Breast epithelium (tissue), 3 donors: ENCODE results near the gene TBC1D13.

Experiments
- POLR2A ChIP-seq: fragments of 450-650 bp; IDR thresholded peaks from one replicate; pipeline ENCODE4 v1.6.1; 2016; ENCODE audit warnings: antibody characterized with exemption, mild to moderate bottlenecking, moderate library complexity
- POLR2AphosphoS5 ChIP-seq, 3 donors: sonication (generic); formaldehyde crosslinking; IDR thresholded peaks; one replicate each; pipeline ENCODE4 v1.6.1; 2017; ENCODE audit warnings: antibody characterized with exemption in 3 of 3
- TF ChIP-seq, protein P1 (sequence below), 3 donors: fragments of 450-650 bp; IDR thresholded peaks; one replicate each; pipeline ENCODE4 v1.5.1; 2016 to 2017; ENCODE audit warnings: antibody characterized with exemption in 3 of 3, mild to moderate bottlenecking in 3 of 3, moderate library complexity in 3 of 3

DNA sequence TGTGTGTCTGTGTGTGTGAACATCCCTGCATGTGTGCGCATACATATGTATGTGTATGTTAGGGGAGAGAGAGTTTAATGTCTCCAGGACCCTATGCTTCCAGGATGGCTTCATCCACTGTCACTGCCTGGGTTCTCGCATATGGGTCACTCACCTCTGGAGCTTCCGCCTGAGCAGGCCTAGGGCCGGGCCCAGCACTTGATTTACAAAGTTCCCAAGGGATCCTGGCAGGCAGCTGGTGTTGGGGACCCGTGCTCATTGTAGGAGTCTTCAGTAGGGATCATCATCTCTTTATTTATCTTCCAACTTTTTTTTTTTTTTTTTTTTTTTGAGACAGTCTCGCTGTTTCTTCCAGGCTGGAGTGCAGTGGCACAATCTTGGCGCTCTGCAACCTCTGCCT, 13.0 kb downstream of the TBC1D13 start:
- TF ChIP-seq POLR2AphosphoS5 (IDR thresholded peaks at IDR 0.05), result no peak
- TF ChIP-seq, protein P1, sequence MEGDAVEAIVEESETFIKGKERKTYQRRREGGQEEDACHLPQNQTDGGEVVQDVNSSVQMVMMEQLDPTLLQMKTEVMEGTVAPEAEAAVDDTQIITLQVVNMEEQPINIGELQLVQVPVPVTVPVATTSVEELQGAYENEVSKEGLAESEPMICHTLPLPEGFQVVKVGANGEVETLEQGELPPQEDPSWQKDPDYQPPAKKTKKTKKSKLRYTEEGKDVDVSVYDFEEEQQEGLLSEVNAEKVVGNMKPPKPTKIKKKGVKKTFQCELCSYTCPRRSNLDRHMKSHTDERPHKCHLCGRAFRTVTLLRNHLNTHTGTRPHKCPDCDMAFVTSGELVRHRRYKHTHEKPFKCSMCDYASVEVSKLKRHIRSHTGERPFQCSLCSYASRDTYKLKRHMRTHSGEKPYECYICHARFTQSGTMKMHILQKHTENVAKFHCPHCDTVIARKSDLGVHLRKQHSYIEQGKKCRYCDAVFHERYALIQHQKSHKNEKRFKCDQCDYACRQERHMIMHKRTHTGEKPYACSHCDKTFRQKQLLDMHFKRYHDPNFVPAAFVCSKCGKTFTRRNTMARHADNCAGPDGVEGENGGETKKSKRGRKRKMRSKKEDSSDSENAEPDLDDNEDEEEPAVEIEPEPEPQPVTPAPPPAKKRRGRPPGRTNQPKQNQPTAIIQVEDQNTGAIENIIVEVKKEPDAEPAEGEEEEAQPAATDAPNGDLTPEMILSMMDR (IDR thresholded peaks at IDR 0.05), result no peak
- no peak for TF ChIP-seq POLR2A
